Activated CD4-positive, alpha-beta T cell treated with anti-CD3 and anti-CD28 coated beads, Interleukin-2, amount 10 ng/mL, durations not matched to agents 24 days and 14 days (primary cell): ENCODE results near the gene NLRC3. TPM values are rescaled to one million over a fixed set of nuclear protein-coding genes. Genes with fewer than 3 reads are reported as not detected.
"Not testable (repeated sequence)": the region's sequence is repeated elsewhere in the genome, so short reads cannot be mapped to it uniquely, and the experiment has no call there.

Source experiments
- DNase-seq: peaks from one replicate; pipeline ENCODE4 v3.0.0; 2022
- H3K27ac Mint-ChIP-seq: one replicate; pipeline ENCODE4 v1.8.0; 2022; ENCODE audit warnings: mild to moderate bottlenecking, mixed read lengths
- H3K27me3 Mint-ChIP-seq: one replicate; pipeline ENCODE4 v1.8.0; 2022; ENCODE audit warnings: mixed read lengths
- H3K36me3 Mint-ChIP-seq: one replicate; pipeline ENCODE4 v1.8.0; 2022; ENCODE audit warnings: low read depth, mild to moderate bottlenecking, mixed read lengths
- H3K4me1 Mint-ChIP-seq: one replicate; pipeline ENCODE4 v1.8.0; 2021; ENCODE audit warnings: mixed read lengths
- H3K4me3 Mint-ChIP-seq: one replicate; pipeline ENCODE4 v1.8.0; 2022; ENCODE audit warnings: mild to moderate bottlenecking, moderate library complexity, mixed read lengths
- H3K9me3 Mint-ChIP-seq: one replicate; pipeline ENCODE4 v1.8.0; 2021; ENCODE audit warnings: mixed read lengths
- intact Hi-C: fragments of 100-400 bp; cut with micrococcal nuclease; formaldehyde crosslinking; loops from one replicate; pipeline ENCODE4 v1.15.1; 2023
- total RNA-seq: library from RNA; stranded (reverse); gene quantifications from 2 replicates; pipeline ENCODE4 v1.2.3, GENCODE V29; 2022

Gene NLRC3
- total RNA-seq, 1 donor from 2014 or later, result 22.1 TPM

DNA sequence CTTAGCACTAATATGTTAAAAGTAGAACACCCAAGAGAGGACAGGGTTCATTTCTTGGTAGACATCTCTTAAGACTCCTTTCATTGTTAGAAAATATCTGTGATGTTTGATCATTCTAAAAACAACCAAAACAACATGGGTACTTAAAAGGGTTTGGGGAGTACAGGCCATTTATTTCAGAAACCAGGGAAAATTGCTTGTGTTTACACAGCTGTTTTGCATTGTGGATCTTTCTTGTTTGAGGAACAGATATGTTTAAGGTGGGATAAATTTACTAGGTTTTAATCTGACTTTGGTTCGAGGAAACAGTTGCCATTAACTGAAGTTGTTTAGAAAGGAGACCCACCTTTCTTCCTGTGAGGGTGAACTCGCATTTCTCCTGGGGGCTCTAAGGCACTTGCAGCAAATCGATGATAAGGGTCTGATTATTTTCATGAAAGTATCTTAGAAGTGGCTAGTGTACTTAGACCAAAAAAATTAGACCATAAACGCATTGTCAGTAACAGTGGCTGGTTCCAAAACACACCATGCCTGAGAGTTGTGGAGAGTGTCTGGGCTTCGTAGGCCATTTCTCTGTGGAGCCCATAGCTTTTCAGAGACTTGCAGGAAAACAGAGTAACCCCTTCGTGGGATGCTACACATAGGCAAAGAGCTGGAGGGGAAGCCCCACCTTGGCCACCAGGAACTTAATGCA, 58.8 kb downstream of the NLRC3 start:
- intact Hi-C loops, result no loop called here
- Mint-ChIP-seq H3K4me3 (no peak overlapping the region), H3K27ac (no peak overlapping the region), H3K4me1 (peaks cover 16% of the 10 kb centered on the region), H3K9me3 (no peaks in the 10 kb centered on the region), H3K36me3 (peaks cover 60% of the 10 kb centered on the region), H3K27me3 (no peaks in the 10 kb centered on the region)
- DNase-seq, result no peak

DNA sequence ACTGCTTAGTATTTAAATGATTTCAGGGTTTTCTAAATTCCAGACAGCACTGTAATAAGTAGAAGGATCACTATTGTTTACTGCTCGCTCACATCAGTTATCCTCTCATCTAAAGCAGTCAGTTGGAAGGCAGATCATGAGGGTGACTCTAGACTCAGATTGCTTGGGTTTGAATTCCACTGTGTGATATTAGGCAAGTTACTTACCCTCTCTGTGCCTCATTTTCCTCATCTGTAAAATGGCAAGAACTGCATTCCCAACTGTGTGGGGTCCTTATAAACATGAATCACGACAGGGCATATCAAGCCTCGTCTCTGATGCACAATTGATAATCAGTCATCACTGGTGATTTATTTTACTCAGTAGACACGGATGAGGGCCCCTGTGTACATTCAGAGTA, 61.3 kb downstream of the NLRC3 start:
- H3K9me3 Mint-ChIP-seq, result no peaks in the 10 kb centered on the region
- H3K27ac Mint-ChIP-seq, result no peak overlapping the region
- no peak for DNase-seq
- no peak overlapping the region for H3K4me3 Mint-ChIP-seq
- H3K4me1 Mint-ChIP-seq, result peaks cover 22% of the 10 kb centered on the region
- H3K36me3 Mint-ChIP-seq, result peaks cover 64% of the 10 kb centered on the region
- H3K27me3 Mint-ChIP-seq, result no peaks in the 10 kb centered on the region
- intact Hi-C loops, result no loop called here

DNA sequence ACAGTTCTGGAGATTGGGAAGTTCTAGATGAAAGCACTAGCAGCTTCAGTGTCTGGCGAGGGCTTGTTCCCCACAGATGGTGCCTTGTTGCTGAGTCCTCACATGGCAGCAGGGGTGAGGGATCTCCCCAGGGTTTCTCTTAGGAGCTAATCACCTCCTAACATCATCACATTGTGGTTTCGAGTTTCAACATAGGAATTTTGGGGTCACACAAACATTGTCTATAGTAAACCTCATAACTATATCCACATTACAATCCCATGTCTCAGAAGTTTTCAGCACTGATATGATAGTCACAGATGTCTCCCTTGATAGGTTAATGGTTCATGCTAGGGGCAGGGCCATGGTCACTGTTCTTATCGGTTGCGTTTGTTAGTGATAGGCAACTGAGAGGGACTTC, 62.6 kb downstream of the NLRC3 start:
- H3K36me3 Mint-ChIP-seq, result peaks cover 60% of the 10 kb centered on the region
- no peak for DNase-seq
- H3K27me3 Mint-ChIP-seq, result no peaks in the 10 kb centered on the region
- intact Hi-C loops, result no loop called here
- peaks cover 24% of the 10 kb centered on the region for H3K4me1 Mint-ChIP-seq
- H3K9me3 Mint-ChIP-seq, result no peaks in the 10 kb centered on the region
- H3K27ac Mint-ChIP-seq, result no peak overlapping the region
- H3K4me3 Mint-ChIP-seq, result no peak overlapping the region

DNA sequence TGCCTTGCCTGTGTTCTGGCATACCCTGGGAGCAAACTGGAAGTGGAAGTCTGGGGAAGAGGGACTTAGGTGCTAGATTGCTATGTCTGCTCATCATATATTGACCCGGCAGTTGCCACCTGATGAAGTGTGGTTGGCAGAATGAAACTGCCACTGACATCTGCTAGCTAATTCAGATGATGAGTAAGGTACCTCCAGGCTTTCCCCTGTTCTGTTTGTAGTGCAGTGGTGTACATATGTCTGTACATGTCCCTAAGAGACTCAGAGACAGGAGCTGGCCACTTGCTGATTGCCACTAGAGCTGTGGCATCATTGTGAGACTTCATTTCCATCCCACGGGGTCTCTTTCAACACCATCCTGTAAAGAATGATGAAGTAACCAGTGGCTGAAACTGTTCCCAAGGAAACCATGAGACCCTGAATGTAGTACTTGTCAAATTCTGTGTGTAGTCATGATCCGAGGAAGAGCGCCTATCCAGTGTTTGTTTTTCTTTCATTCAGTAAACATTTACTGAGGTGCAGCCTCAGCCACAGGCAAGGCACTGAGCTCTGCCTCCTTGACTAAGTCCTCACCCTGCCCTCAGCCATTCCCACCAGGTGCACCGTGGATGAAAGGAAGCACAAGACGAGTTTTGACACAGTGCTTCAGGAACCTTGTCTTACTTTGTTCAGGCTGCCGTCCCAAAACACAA, 63.2 kb downstream of the NLRC3 start:
- DNase-seq, result no peak
- H3K9me3 Mint-ChIP-seq, result no peaks in the 10 kb centered on the region
- intact Hi-C loops, result no loop called here
- no peaks in the 10 kb centered on the region for H3K27me3 Mint-ChIP-seq
- peaks cover 26% of the 10 kb centered on the region for H3K4me1 Mint-ChIP-seq
- H3K27ac Mint-ChIP-seq, result peak overlapping the region; percentile 76
- peaks cover 59% of the 10 kb centered on the region for H3K36me3 Mint-ChIP-seq
- H3K4me3 Mint-ChIP-seq, result no peak overlapping the region

DNA sequence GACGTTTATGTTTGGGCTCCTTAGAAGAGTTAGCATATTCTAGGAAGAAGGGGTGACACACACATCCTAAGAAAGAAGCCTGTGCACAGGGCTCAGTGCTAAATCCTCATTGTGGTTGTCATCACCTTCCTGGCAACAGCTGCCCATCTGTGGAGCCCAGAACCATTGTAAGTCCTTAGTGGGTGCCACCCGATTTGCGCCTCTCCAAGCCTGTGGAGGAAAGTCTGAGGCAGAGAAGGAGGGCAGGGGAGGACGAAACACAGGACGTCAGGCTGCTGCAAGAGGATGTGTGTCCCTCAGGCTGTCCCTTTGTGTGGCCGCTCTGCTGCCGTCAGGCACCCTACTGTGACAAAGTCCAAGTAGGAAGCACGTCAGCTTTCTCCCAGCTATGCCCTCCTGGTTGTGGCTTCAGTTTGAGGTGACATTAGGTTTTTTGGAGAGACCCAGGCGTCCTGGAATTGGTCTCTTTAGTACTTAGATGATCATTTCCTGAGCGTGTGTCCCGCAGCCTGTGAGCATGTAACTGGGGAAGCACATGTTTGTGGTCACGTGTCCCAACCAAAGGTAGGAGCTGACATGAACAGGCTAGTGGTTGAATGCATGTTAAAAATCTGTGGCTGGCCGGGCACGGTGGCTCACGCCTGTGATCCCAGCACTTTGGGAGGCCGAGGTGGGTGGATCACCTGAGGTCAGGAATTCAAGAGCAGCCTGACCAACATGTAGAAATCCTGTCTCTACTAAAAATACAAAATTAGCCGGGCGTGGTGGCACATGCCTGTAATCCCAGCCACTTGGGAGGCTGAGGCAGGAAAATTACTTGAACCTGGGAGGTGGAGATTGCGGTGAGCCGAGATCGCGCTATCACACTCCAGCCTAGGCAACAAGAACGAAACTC, 65.7 kb downstream of the NLRC3 start:
- Mint-ChIP-seq H3K27me3 (no peaks in the 10 kb centered on the region), H3K4me3 (peak overlapping the region; percentile 1), H3K36me3 (peaks cover 61% of the 10 kb centered on the region), H3K9me3 (no peaks in the 10 kb centered on the region), H3K27ac (peak overlapping the region; percentile 17), H3K4me1 (peaks cover 36% of the 10 kb centered on the region)
- intact Hi-C loops, result no loop called here
- DNase-seq, result no peak

DNA sequence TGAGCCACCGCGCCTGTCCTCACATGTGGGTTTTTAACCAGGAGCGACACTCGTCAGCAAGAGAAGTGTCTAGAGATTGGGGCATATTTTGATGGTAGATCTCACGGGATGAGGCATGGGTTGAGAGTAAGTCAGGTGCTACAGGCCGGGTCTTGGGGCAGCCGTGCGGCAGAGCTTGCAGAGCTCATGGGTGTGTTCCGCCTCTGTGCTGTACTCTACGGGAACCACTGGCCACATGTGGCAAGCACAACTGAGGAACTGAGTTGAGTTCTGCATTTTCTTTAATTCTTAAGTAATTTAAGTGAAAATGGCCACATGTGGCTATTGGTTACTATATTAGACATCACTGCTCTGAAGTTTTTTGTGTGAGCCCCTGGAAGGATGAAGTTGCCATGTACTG, 66.8 kb downstream of the NLRC3 start:
- no peak for DNase-seq
- peaks cover 44% of the 10 kb centered on the region for H3K4me1 Mint-ChIP-seq
- intact Hi-C loops, result no loop called here
- peaks cover 63% of the 10 kb centered on the region for H3K36me3 Mint-ChIP-seq
- H3K27me3 Mint-ChIP-seq, result no peaks in the 10 kb centered on the region
- peak overlapping the region; percentile 76 for H3K27ac Mint-ChIP-seq
- peak overlapping the region; percentile 18 for H3K4me3 Mint-ChIP-seq
- H3K9me3 Mint-ChIP-seq, result no peaks in the 10 kb centered on the region

DNA sequence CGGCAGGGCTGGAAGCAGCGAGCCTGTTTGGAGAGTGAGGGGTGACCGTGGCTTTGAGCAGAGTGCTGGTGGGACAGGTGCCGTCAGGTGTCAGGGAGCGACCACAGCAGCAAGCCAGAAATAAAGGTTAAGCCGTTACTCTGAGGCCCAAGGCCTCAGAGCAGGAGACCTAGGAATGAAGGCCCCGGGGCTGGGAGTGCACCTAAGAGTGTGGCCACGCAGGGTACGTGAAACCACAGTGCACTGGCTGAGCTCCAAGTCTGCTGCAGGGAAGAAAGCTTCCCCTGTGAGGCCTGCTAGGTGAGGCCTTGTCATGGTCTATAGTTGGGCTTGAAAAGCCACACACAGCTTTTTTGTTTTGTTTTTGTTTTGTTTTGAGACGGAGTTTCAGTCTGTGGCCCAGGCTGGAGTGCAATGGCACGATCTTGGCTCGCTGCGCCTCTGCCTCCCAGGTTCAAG, 67.7 kb downstream of the NLRC3 start:
- Mint-ChIP-seq H3K4me1 (peaks cover 52% of the 10 kb centered on the region), H3K36me3 (peaks cover 61% of the 10 kb centered on the region), H3K27me3 (no peaks in the 10 kb centered on the region), H3K9me3 (no peaks in the 10 kb centered on the region), H3K4me3 (peak overlapping the region; percentile 39), H3K27ac (peak overlapping the region; percentile 76)
- peak; percentile 93 for DNase-seq
- intact Hi-C loops, result loop anchor here (1.0 to 10.0 kb wide), 4 partner anchors 9 to 245 kb away; partner anchors contain the start of gene SLX4

DNA sequence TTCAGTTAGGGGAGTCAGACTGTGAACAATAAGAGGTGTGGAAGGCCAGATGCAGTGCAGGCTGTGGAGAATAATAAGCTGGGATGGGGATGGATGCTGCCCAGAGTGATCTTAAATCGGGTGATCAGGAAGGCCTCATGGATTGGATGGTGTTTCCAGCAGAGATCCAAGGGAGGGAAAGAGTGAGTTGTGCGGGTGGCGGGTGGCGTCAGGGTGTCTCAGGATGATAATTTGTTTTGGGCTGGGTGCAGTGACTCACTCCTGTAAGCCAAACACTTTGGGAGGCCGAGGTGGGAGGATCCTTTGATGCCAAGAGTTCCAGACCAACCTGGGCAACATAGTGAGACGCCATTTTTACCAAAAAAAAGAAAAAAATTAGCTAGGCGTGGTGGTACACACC, 68.5 kb downstream of the NLRC3 start:
- Mint-ChIP-seq H3K4me1 (peaks cover 59% of the 10 kb centered on the region), H3K4me3 (peak overlapping the region; percentile 39), H3K27me3 (no peaks in the 10 kb centered on the region), H3K36me3 (peaks cover 54% of the 10 kb centered on the region), H3K27ac (peak overlapping the region; percentile 76), H3K9me3 (no peaks in the 10 kb centered on the region)
- intact Hi-C loops, result loop anchor here (1.0 to 10.0 kb wide), 4 partner anchors 8 to 244 kb away; partner anchors contain the start of gene SLX4
- no peak for DNase-seq

DNA sequence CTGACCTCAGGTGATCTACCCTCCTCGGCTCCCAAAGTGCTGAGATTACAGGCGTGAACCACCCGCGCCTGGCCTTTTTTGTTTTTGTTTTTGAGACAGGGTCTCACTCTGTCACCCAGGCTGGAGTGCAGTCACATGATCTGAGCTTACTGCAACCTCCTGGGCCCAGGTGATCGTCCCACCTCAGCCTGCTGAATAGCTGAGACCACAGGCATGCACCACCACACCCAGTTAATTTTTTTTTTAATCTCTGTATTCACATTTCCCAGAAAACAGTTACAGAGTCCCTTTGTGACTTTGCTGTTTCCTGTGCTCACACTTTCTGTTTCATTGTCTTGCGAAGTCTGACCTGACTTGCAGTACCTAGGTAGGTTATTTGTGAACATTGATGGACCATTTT, 73.7 kb downstream of the NLRC3 start:
- peak overlapping the region; percentile 80 for H3K4me3 Mint-ChIP-seq
- H3K4me1 Mint-ChIP-seq, result peaks cover 57% of the 10 kb centered on the region
- H3K36me3 Mint-ChIP-seq, result peaks cover 28% of the 10 kb centered on the region
- no peaks in the 10 kb centered on the region for H3K27me3 Mint-ChIP-seq
- H3K9me3 Mint-ChIP-seq, result no peaks in the 10 kb centered on the region
- intact Hi-C loops, result loop anchor here (5.0 to 10.0 kb wide), 4 partner anchors 74 to 371 kb away; partner anchors contain the start of genes NLRC3, SLX4, ZNF174 and ZSCAN32
- H3K27ac Mint-ChIP-seq, result peak overlapping the region; percentile 97
- DNase-seq, result peak; percentile 92

DNA sequence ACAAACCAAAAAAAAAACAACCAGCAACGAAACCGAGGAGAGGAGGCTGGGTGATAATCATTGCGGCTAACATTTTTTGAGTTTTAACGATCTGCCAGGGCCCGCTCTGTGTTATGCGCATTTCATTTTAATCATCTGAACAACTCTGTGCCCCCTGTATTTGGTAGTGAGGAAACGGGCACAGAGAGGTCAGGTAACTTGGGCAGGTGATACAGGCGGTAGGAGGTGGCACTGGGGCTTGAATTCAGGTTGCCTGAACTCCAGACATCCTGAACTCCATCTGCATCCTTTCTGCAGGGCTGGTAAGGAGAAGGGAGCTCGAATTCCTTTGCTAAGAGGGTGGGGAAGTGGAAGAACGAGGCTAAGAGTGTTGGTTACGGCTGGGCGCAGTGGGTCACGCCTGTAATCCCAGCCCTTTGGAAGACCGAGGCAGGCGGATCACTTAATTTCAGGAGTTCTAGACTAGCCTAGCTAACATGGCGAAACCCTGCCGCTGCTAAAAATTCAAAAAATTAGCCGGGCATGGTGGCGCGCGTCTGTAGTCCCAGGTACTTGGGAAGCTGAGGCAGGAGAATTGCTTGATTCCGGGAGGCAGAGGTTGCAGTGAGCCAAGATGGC, 75.3 kb downstream of the NLRC3 start:
- Mint-ChIP-seq H3K4me1 (peaks cover 51% of the 10 kb centered on the region), H3K27ac (peak overlapping the region; percentile 97), H3K36me3 (peaks cover 19% of the 10 kb centered on the region), H3K4me3 (peak overlapping the region; percentile 93), H3K9me3 (no peaks in the 10 kb centered on the region), H3K27me3 (no peaks in the 10 kb centered on the region)
- intact Hi-C loops, result loop anchor here (2.0 to 10.0 kb wide), 6 partner anchors 43 to 370 kb away; partner anchors contain the start of genes NLRC3, SLX4, ZNF174 and ZNF263
- no peak for DNase-seq

DNA sequence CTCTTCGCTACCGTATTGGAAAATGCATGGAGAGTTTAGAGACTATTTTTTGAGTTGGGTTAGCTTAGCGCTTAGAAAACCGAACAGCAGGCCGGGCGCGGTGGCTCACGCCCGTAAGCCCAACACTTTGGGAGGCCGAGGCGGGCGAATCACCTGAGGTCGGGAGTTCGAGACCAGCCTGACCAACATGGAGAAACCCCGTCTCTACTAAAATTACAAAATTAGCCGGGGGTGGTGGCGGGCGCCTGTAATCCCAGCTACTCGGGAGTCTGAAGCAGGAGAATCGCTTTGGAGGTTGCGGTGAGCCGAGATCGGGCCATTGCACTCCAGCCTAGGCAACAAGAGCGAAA, 75.8 kb downstream of the NLRC3 start:
- intact Hi-C loops, result loop anchor here (2.0 to 10.0 kb wide), 6 partner anchors 43 to 369 kb away; partner anchors contain the start of genes NLRC3, SLX4, ZNF174 and ZNF263
- not testable (repeated sequence) for H3K27me3 Mint-ChIP-seq, DNase-seq, H3K9me3 Mint-ChIP-seq
- Mint-ChIP-seq H3K36me3 (peaks cover 16% of the 10 kb centered on the region), H3K27ac (peak overlapping the region; percentile 97), H3K4me1 (peaks cover 51% of the 10 kb centered on the region), H3K4me3 (peak overlapping the region; percentile 93)

DNA sequence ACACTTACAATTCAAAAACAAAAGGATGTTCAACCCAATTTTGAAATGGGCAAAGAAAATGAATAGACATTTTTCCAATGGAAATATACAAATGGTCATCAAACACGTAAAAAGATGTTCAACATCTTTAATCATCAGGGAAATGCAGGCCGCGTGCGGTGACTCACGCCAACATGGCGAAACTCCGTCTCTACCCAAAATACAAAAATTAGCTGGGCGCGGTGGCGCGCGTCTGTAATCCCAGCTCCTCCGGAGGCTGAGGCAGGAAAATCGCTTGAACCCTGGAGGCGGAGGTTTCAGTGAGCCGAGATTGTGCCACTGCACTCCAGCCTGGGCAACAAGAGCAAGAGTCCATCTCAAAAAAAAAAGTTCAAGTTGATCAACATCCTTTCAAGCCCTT, 78.2 kb downstream of the NLRC3 start:
- H3K4me1 Mint-ChIP-seq, result peaks cover 30% of the 10 kb centered on the region
- H3K36me3 Mint-ChIP-seq, result peaks cover 5% of the 10 kb centered on the region
- no peak overlapping the region for H3K4me3 Mint-ChIP-seq
- H3K9me3 Mint-ChIP-seq, result no peaks in the 10 kb centered on the region
- H3K27ac Mint-ChIP-seq, result no peak overlapping the region
- no peaks in the 10 kb centered on the region for H3K27me3 Mint-ChIP-seq
- intact Hi-C loops, result no loop called here
- no peak for DNase-seq

DNA sequence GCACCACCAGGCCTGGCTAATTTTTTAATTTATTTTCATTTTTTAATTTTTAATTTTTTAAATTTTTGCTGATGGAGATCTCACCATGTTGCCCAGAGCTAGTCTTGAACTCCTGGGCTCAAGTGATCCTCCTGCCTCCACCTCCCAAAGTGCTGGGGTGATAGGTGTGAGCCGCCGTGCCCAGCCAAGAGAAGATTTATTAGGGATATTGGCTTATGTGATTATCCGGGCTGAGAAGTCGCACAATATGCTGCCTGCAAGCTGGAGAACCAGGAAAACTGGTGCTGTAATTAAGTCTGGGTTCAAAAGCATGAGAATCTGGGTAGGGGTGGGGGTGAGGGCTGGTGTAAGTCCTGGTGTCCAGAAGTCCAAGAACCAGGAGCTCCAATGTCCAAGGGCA, 79.4 kb downstream of the NLRC3 start:
- Mint-ChIP-seq H3K4me3 (no peak overlapping the region), H3K27me3 (no peaks in the 10 kb centered on the region), H3K27ac (no peak overlapping the region), H3K36me3 (peaks cover 5% of the 10 kb centered on the region), H3K9me3 (no peaks in the 10 kb centered on the region), H3K4me1 (peaks cover 19% of the 10 kb centered on the region)
- no peak for DNase-seq
- intact Hi-C loops, result no loop called here
